ENCODE results near the gene MYCBP2. TPM values are rescaled to one million over a fixed set of nuclear protein-coding genes. Genes with fewer than 3 reads are reported as not detected.

MYCBP2 gene
- total RNA-seq, 1 donor from 2014 or later = 264 TPM

DNA sequence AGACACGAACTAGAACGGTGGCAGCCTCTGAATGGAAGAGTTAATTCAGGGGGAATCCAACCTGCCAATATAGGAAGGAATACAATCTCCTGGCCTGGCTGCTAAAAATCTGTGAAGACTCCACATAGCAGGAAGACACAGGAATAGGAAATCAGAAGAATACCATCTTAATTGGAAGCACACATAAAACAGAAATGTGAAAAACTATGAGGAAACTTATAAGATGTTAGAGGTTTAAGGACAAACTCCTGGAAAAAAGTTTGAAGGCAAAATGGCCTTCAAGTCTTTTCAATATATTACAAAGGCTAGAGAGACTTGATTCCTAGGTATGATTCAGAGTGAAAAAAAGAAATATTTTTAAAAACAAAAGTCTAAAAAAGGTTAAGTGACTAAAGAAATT is 221.8 kb downstream of the MYCBP2 start:
- no peaks in the 10 kb centered on the region for H3K27me3 ChIP-seq
- H3K36me3 ChIP-seq = peaks cover 0 to 10% of the 10 kb centered on the region in 2 donors
- no peak overlapping the region for H3K4me3 ChIP-seq
- intact Hi-C loops (cut with DNase I) = no loop called here
- no peak for DNase-seq (ENCODE audit: low spot score in 2 of 2)
- TF ChIP-seq, protein P1, sequence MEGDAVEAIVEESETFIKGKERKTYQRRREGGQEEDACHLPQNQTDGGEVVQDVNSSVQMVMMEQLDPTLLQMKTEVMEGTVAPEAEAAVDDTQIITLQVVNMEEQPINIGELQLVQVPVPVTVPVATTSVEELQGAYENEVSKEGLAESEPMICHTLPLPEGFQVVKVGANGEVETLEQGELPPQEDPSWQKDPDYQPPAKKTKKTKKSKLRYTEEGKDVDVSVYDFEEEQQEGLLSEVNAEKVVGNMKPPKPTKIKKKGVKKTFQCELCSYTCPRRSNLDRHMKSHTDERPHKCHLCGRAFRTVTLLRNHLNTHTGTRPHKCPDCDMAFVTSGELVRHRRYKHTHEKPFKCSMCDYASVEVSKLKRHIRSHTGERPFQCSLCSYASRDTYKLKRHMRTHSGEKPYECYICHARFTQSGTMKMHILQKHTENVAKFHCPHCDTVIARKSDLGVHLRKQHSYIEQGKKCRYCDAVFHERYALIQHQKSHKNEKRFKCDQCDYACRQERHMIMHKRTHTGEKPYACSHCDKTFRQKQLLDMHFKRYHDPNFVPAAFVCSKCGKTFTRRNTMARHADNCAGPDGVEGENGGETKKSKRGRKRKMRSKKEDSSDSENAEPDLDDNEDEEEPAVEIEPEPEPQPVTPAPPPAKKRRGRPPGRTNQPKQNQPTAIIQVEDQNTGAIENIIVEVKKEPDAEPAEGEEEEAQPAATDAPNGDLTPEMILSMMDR (IDR thresholded peaks at IDR 0.05) = no peak
- H3K4me1 ChIP-seq = no peaks in the 10 kb centered on the region
- H3K27ac ChIP-seq = no peak overlapping the region
- H3K9me3 ChIP-seq = no peaks in the 10 kb centered on the region

DNA sequence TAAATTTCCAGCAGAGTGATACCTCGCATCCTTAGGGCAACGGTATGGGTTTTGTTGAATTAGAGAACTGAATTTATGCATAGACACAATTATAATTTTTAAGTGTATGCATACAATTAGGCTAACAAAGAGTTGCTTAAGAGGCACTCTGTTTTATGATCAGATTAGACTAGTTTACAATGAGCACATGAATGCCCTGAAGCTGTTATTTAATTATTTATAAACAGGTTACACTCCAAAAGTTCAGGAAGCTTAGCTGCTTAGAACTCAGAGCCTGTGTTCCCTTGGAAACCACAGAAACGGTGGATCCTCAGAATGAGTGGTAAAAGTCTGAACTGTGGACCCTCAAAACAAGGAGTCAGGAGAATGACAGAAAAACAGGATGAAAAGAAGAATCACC is 227.5 kb downstream of the MYCBP2 start:
- Histone ChIP-seq H3K27ac (no peak overlapping the region), H3K4me1 (no peaks in the 10 kb centered on the region), H3K4me3 (no peak overlapping the region), H3K36me3 (peaks cover 20 to 34% of the 10 kb centered on the region in 2 donors), H3K9me3 (no peaks in the 10 kb centered on the region), H3K27me3 (no peaks in the 10 kb centered on the region)
- no peak for DNase-seq (ENCODE audit: low spot score in 2 of 2)
- TF ChIP-seq, protein P1 (IDR thresholded peaks at IDR 0.05) = no peak
- intact Hi-C loops (cut with DNase I) = no loop called here

DNA sequence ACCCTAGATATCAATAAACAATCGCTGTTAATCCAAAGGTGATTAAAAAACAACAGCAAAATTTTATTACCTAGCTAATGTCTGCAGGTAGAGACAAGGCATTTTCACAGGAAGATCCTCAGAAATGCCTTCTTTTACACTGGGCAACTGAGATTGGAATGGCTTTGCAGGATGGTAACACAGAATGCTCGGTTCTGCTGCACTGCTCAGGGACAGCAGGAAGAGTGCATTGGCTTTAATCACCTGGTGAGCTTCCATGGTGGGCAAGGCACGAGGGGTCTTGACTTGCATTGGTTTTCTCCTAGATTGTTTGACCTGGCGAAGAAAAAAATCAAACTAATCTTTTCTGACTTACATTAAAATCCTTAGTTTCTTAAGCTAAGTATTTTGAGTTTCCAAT is 231.6 kb downstream of the MYCBP2 start:
- no peak for DNase-seq (ENCODE audit: low spot score in 2 of 2)
- no peaks in the 10 kb centered on the region for H3K9me3 ChIP-seq
- H3K36me3 ChIP-seq = peaks cover 30 to 56% of the 10 kb centered on the region in 2 donors
- H3K27ac ChIP-seq = no peak overlapping the region
- no peak overlapping the region for H3K4me3 ChIP-seq
- TF ChIP-seq, protein P1 (IDR thresholded peaks at IDR 0.05) = no peak
- H3K4me1 ChIP-seq = no peaks in the 10 kb centered on the region
- intact Hi-C loops (cut with DNase I) = no loop called here
- H3K27me3 ChIP-seq = no peaks in the 10 kb centered on the region

DNA sequence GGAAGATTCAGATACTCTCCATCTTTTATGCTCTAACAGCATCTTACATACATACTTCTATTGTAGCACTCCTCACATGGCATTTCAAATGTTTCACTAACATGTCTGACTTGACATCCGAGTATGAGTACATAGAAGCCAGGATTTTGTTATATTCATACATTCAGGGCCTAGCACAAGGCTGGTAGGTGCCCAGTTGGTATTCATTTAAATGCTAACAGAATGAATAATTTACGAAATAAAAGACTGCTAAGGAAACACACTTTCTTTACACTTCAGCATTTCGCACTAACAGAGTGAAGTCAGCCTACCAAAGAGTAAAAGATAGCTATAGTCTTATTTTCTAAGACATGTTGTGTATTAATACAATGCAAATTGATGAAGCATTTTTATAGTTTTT is 232.1 kb downstream of the MYCBP2 start:
- Histone ChIP-seq H3K27ac (no peak overlapping the region), H3K4me3 (no peak overlapping the region), H3K36me3 (peaks cover 31 to 51% of the 10 kb centered on the region in 2 donors), H3K9me3 (no peaks in the 10 kb centered on the region), H3K27me3 (no peaks in the 10 kb centered on the region), H3K4me1 (no peaks in the 10 kb centered on the region)
- TF ChIP-seq, protein P1 (IDR thresholded peaks at IDR 0.05) = no peak
- intact Hi-C loops (cut with DNase I) = no loop called here
- no peak for DNase-seq (ENCODE audit: low spot score in 2 of 2)

DNA sequence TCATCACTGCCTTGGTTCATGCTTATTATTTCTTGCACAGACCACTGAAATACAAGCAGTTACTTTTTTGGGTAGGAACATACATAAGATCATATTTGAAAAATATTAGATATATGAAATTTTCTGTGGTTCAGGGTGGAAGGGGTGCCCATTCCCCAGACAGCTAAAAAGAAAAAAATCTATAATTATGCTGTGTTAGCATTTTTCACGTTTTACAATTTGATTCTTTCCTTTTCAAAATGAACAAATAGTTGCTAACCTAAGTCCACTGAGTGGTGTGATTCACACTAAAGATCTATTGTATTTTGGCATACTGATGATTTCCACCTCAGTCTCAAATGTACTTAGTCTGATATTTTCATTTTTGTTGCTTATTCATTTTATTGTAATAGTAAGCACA is 233.2 kb downstream of the MYCBP2 start:
- intact Hi-C loops (cut with DNase I) = no loop called here
- Histone ChIP-seq H3K9me3 (no peaks in the 10 kb centered on the region), H3K36me3 (peaks cover 29 to 49% of the 10 kb centered on the region in 2 donors), H3K27me3 (no peaks in the 10 kb centered on the region), H3K4me3 (no peak overlapping the region), H3K4me1 (no peaks in the 10 kb centered on the region), H3K27ac (no peak overlapping the region)
- TF ChIP-seq, protein P1 (IDR thresholded peaks at IDR 0.05) = no peak
- no peak for DNase-seq (ENCODE audit: low spot score in 2 of 2)

DNA sequence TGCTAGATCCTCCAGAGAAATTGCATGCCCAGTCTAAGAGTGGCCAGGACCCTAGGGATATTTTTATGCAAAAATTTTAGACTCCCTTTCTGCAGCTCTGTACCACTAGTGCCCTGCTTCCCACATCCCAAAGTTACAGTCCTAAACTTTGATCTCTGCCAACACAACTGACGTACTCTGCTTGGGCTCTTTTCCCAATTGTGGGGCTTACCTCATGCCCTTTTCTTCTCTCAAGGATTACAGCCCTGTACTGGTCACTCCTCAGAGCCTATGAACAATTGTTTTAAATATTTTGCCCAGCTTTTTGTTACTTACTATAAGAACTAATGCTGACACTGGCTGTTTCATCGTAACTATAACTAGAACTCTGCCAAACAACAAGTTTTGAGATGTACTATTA is 242.1 kb downstream of the MYCBP2 start:
- Histone ChIP-seq H3K4me3 (no peak overlapping the region), H3K4me1 (no peaks in the 10 kb centered on the region), H3K36me3 (peaks cover 33 to 81% of the 10 kb centered on the region in 2 donors), H3K27ac (no peak overlapping the region), H3K9me3 (no peaks in the 10 kb centered on the region), H3K27me3 (no peaks in the 10 kb centered on the region)
- TF ChIP-seq, protein P1 (IDR thresholded peaks at IDR 0.05) = no peak
- intact Hi-C loops (cut with DNase I) = no loop called here
- DNase-seq (ENCODE audit: low spot score in 2 of 2) = no peak

Data from ascending aorta (tissue), 2 donors.